Right atrium auricular region (tissue), 2 donors: ENCODE results near the gene RBMX2. TPM values are rescaled to one million over a fixed set of nuclear protein-coding genes. Genes with fewer than 3 reads are reported as not detected.
"Not testable (repeated sequence)": the region's sequence is repeated elsewhere in the genome, so short reads cannot be mapped to it uniquely, and the experiment has no call there.

Source experiments
- DNase-seq: peaks from one replicate; pipeline ENCODE4 v3.0.0-alpha.2; 2019; ENCODE audit warnings: low spot score
- H3K27ac ChIP-seq, 2 donors: fragments of 200-600 bp; sonication (generic); 1 replicate in 1 of 2; 2 replicates in 1 of 2; pipeline ENCODE4 v1.5.1; 2016 to 2019
- H3K27me3 ChIP-seq, 2 donors: fragments of 200-600 bp; sonication (generic); one replicate each; pipeline versions ENCODE4 v1.5.1 to v1.6.0; 2017 to 2019
- H3K36me3 ChIP-seq: fragments of 200-600 bp; sonication (generic); one replicate; pipeline ENCODE4 v1.5.1; 2016
- H3K4me1 ChIP-seq, 2 donors: fragments of 200-600 bp; sonication (generic); one replicate each; pipeline versions ENCODE4 v1.5.1 to v1.6.0; 2017 to 2019
- H3K4me3 ChIP-seq, 2 donors: fragments of 200-600 bp; sonication (generic); 1 replicate in 1 of 2; 2 replicates in 1 of 2; pipeline ENCODE4 v1.5.1; 2017 to 2019; ENCODE audit warnings: mild to moderate bottlenecking in 1 of 2, moderate library complexity in 1 of 2
- H3K9me3 ChIP-seq, 2 donors: fragments of 200-600 bp; sonication (generic); one replicate each; pipeline ENCODE4 v1.5.1; 2019
- total RNA-seq, 2 donors: library from RNA; depleted of rRNA; stranded (reverse); fragments of >200 nt; gene quantifications; one replicate each; pipeline ENCODE4 v1.1.0, GENCODE V29; 2016
- TF ChIP-seq, protein P1 (sequence below), 2 donors: fragments of 200-600 bp; sonication (generic); IDR thresholded peaks; one replicate each; pipeline ENCODE4 v1.5.1; 2019; ENCODE audit warnings: antibody characterized with exemption in 2 of 2

The RBMX2 gene
- total RNA-seq, 2 donors from 2014 or later, result 8.0 to 15.8 TPM

DNA sequence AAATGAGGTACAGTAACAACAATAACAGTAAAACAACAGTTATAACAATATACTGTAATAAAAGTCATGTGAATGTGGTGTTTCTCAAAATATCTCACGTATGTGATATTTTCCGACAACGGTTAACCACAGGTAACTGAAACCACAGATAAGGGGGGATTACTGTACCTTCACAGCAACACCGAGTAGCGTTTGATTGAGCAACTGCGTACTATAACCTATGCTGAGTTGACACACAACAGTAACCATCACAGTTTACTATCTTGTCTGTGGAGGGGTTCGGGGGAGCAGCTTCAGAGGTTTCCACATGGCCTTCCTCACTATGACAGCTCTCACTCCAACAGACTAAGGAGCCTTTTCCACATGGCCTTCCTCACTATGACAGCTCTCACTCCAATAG lies 13.4 kb downstream of the RBMX2 start:
- DNase-seq, result no peak
- Histone ChIP-seq H3K4me3 (no peak overlapping the region), H3K9me3 (no peaks in the 10 kb centered on the region), H3K27ac (no peak overlapping the region), H3K36me3 (peaks cover 9% of the 10 kb centered on the region), H3K27me3 (no peaks in the 10 kb centered on the region), H3K4me1 (no peaks in the 10 kb centered on the region)
- TF ChIP-seq, protein P1, sequence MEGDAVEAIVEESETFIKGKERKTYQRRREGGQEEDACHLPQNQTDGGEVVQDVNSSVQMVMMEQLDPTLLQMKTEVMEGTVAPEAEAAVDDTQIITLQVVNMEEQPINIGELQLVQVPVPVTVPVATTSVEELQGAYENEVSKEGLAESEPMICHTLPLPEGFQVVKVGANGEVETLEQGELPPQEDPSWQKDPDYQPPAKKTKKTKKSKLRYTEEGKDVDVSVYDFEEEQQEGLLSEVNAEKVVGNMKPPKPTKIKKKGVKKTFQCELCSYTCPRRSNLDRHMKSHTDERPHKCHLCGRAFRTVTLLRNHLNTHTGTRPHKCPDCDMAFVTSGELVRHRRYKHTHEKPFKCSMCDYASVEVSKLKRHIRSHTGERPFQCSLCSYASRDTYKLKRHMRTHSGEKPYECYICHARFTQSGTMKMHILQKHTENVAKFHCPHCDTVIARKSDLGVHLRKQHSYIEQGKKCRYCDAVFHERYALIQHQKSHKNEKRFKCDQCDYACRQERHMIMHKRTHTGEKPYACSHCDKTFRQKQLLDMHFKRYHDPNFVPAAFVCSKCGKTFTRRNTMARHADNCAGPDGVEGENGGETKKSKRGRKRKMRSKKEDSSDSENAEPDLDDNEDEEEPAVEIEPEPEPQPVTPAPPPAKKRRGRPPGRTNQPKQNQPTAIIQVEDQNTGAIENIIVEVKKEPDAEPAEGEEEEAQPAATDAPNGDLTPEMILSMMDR (IDR thresholded peaks at IDR 0.05), result no peak

DNA sequence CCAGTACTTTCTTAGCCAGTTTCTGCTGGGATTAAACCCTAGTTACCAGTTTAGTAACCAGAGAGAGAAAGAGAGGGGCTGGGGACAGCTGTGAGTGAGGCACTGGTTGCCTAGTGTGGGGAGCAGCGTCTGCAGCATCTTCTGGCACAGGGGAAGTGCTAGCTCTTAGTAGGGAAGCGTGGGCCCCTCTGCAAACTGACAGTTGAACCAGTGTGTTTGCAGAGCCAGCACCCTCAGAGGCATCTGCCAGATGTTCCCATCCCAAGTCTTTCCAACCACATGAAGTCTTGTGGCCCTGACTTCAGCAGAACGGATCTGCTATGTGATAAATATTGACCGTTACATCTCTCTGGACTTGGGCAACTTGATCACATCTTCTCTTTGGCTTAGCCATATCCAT lies 15.0 kb downstream of the RBMX2 start:
- DNase-seq, result no peak
- no peaks in the 10 kb centered on the region for H3K36me3 ChIP-seq

DNA sequence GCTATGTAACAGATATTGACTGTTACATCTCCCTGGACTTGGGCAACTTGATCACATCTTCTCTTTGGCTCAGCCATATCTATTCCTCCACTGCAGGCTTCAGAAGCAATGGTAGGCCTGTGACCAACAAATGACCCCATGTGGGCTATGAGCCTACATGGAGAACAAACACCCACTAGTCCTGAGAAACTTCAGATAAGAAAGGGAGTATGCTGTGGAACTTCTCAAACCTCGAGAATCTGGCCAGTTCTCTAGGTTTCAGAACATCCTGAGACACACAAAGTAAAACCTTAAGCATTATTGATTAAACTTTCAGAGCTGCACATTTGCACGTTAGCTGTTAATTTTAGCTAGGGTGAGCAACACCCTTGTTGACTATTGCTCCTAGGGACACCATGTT lies 16.3 kb downstream of the RBMX2 start:
- Histone ChIP-seq H3K4me3 (no peak overlapping the region), H3K4me1 (no peaks in the 10 kb centered on the region), H3K9me3 (no peaks in the 10 kb centered on the region), H3K27ac (no peak overlapping the region), H3K27me3 (no peaks in the 10 kb centered on the region), H3K36me3 (no peaks in the 10 kb centered on the region)
- no peak for DNase-seq
- TF ChIP-seq, protein P1 (IDR thresholded peaks at IDR 0.05), result no peak

More for the DNA sequence above, 15.0 kb downstream of the RBMX2 start:
- TF ChIP-seq, protein P1 (IDR thresholded peaks at IDR 0.05), result no peak
- Histone ChIP-seq H3K4me3 (no peak overlapping the region), H3K27me3 (no peaks in the 10 kb centered on the region), H3K4me1 (no peaks in the 10 kb centered on the region), H3K9me3 (no peaks in the 10 kb centered on the region), H3K27ac (no peak overlapping the region)

DNA sequence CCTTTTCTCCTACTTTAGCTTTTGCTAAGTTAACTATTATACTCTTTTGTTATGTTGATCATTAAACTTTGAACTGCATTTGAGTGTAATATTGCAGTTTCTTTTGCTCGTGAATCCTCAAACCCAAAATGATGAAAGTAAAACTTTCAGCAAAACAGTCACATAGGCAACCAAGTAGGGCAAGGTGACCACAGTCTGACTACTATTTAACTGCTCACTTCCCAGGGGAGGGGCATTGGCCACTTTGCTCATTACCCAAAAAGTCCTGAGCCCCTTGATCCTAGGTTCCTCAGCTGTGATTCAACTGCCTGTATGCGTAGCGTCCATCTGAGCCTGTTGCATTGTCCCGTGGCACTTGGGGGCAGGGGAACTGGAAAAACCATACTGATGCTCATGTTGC lies 17.0 kb downstream of the RBMX2 start:
- DNase-seq, result no peak
- TF ChIP-seq, protein P1 (IDR thresholded peaks at IDR 0.05), result no peak
- no peaks in the 10 kb centered on the region for H3K36me3 ChIP-seq
- no peaks in the 10 kb centered on the region for H3K27me3 ChIP-seq
- H3K4me1 ChIP-seq, result no peaks in the 10 kb centered on the region
- H3K4me3 ChIP-seq, result no peak overlapping the region
- H3K27ac ChIP-seq, result no peak overlapping the region
- no peaks in the 10 kb centered on the region for H3K9me3 ChIP-seq

DNA sequence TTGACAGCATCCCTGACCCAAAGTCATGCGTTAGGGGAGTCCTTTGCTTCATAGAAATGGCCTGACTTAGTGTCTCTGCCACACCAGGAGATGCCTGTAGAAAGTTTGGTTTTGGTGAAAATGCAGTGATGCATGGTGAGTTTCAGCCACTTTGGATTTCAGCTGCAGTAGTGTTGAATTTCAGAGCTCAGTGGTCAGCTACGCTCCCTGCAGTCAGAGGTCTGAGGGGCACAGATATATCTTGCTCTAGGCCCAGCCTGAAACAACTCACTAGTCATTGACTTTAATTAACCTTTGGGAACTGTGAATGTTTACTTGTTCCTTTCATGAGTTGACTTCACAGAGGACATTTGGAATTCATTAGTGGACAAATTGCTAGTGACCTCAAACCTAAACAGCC lies 17.5 kb downstream of the RBMX2 start:
- DNase-seq, result no peak
- no peaks in the 10 kb centered on the region for H3K4me1 ChIP-seq
- no peaks in the 10 kb centered on the region for H3K27me3 ChIP-seq
- H3K4me3 ChIP-seq, result no peak overlapping the region
- H3K27ac ChIP-seq, result no peak overlapping the region
- TF ChIP-seq, protein P1 (IDR thresholded peaks at IDR 0.05), result no peak
- H3K36me3 ChIP-seq, result no peaks in the 10 kb centered on the region
- H3K9me3 ChIP-seq, result no peaks in the 10 kb centered on the region

DNA sequence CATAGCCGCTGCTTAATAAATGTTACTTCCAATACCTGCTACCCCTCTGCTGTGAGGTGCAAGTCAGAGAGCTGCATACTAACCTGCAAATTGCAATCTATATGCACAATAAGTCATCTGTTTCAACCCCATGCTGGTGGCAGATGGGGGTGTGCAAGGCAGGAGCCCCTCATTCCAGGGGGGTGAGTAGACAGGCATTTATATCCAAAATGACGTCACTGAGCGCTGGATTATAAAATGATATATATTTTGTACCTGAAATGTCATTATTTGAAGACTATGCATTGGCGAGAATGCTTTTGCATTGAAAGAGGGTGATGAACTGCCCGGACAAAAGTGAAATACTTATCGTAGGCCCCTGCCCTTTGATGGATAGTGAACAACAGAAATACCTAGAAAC lies 24.7 kb downstream of the RBMX2 start:
- no peaks in the 10 kb centered on the region for H3K36me3 ChIP-seq
- TF ChIP-seq, protein P1 (IDR thresholded peaks at IDR 0.05), result no peak
- H3K27me3 ChIP-seq, result no peaks in the 10 kb centered on the region
- H3K27ac ChIP-seq, result no peak overlapping the region
- H3K4me1 ChIP-seq, result no peaks in the 10 kb centered on the region
- no peak overlapping the region for H3K4me3 ChIP-seq
- no peak for DNase-seq
- H3K9me3 ChIP-seq, result no peaks in the 10 kb centered on the region

DNA sequence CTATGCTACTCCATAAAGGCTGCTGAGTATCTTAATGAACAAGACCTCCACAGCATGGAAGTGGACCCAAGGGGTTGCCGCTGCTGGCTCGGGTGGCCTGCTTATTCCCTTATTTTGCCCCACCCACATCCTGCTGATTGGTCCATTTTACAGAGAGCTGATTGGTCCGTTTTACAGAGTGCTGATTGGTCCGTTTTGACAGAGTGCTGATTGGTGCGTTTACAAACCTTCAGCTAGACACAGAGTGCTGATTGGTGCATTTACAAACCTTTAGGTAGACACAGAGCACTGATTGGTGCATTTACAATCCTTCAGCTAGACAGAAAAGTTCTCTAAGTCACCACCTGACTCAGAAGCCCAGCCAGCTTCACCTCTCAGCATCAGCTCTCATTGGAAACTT lies 27.4 kb downstream of the RBMX2 start:
- not testable (repeated sequence) for H3K27me3 ChIP-seq, H3K27ac ChIP-seq, H3K4me1 ChIP-seq, H3K36me3 ChIP-seq, H3K9me3 ChIP-seq, DNase-seq, H3K4me3 ChIP-seq
